H1 (cell line): ENCODE measurements around the gene TM9SF3. TPM values are rescaled to one million over a fixed set of nuclear protein-coding genes. Genes with fewer than 3 reads are reported as not detected.

Source experiments
- CTCF ChIA-PET: fragments of 300-600 bp; sonication (Branson Sonifier 250); formaldehyde crosslinking; loops from one replicate; lab custom pipeline; 2021; ENCODE audit not compliant: partially characterized antibody; lab: Charles Lee
- POLR2A ChIA-PET: fragments of 300-600 bp; sonication (Branson Sonifier 250); formaldehyde crosslinking; loops from one replicate; lab custom pipeline; 2021; ENCODE audit warnings: inconsistent platforms; ENCODE audit not compliant: partially characterized antibody; lab: Charles Lee
- DNase-seq, 2 experiments: peaks; one replicate each; pipeline versions ENCODE4 v3.0.0 to v3.0.0-alpha.2; 2010 to 2022; ENCODE audit warnings: low spot score in 2 of 2, low read depth in 1 of 2, mixed read lengths in 1 of 2
- FAIRE-seq: peaks from 2 replicates; lab custom pipeline; 2011; peaks lifted over from hg19 to GRCh38; lab: Jason Lieb, UNC
- H2AFZ ChIP-seq: 2 replicates; pipeline ENCODE4 v1.8.1; 2012; ENCODE audit warnings: low read length, inconsistent platforms
- H2AK5ac ChIP-seq: 2 replicates; pipeline ENCODE4 v1.6.1; 2013; ENCODE audit warnings: low read depth, low read length
- H2BK120ac ChIP-seq: replicated peaks from 2 replicates; pipeline ENCODE3; 2013; ENCODE audit warnings: low read depth, low read length, inconsistent platforms
- H2BK12ac ChIP-seq: 2 replicates; pipeline ENCODE4 v1.6.1; 2013; ENCODE audit warnings: low read depth, low read length
- H2BK15ac ChIP-seq: 2 replicates; pipeline ENCODE4 v1.6.1; 2013; ENCODE audit warnings: low read length
- H2BK20ac ChIP-seq: 2 replicates; pipeline ENCODE4 v1.6.1; 2013; ENCODE audit warnings: low read length
- H2BK5ac ChIP-seq: 2 replicates; pipeline ENCODE4 v1.6.1; 2013; ENCODE audit warnings: low read depth, low read length
- H3K14ac ChIP-seq: 2 replicates; pipeline ENCODE4 v1.6.1; 2013; ENCODE audit warnings: inconsistent platforms; ENCODE audit not compliant: insufficient read length
- H3K18ac ChIP-seq: 2 replicates; pipeline ENCODE4 v1.6.1; 2013; ENCODE audit warnings: low read length; ENCODE audit errors: extremely low read depth
- H3K23ac ChIP-seq: 2 replicates; pipeline ENCODE4 v1.6.1; 2013; ENCODE audit warnings: inconsistent platforms; ENCODE audit not compliant: insufficient read length
- H3K23me2 ChIP-seq: 2 replicates; pipeline ENCODE4 v1.6.1; 2013; ENCODE audit warnings: low read depth, low read length
- H3K27ac ChIP-seq: 2 replicates; pipeline ENCODE4 v1.6.1; 2011; ENCODE audit warnings: low read depth, low read length, inconsistent platforms
- H3K27me3 ChIP-seq, 4 experiments: replicated peaks in 1 of 4; 1 replicate in 1 of 4; 2 replicates in 3 of 4; pipeline versions ENCODE4 v1.6.1 to v1.8.1; 2011 to 2013; ENCODE audit warnings: low read length in 3 of 4, mild to moderate bottlenecking in 3 of 4, inconsistent platforms in 2 of 4, mixed read lengths in 2 of 4, moderate library complexity in 1 of 4; ENCODE audit not compliant: control insufficient read depth in 3 of 4, insufficient read depth in 3 of 4; ENCODE audit errors: extremely low read depth in 1 of 4
- H3K36me3 ChIP-seq, 4 experiments: 2 replicates each; pipeline versions ENCODE4 v1.6.1 to v1.8.1; 2011 to 2013; ENCODE audit warnings: mild to moderate bottlenecking in 4 of 4, low read length in 3 of 4, moderate library complexity in 2 of 4, control low read depth in 1 of 4, inconsistent platforms in 1 of 4; ENCODE audit not compliant: insufficient read depth in 4 of 4, control insufficient read depth in 2 of 4
- H3K4ac ChIP-seq: replicated peaks from 2 replicates; pipeline ENCODE3; 2013; ENCODE audit warnings: low read length, low read depth, mixed read lengths, inconsistent platforms; ENCODE audit not compliant: insufficient read length
- H3K4me1 ChIP-seq, 4 experiments: replicated peaks in 1 of 4; 1 replicate in 1 of 4; 2 replicates in 3 of 4; pipeline versions ENCODE4 v1.6.1 to v1.8.1; 2011 to 2013; ENCODE audit warnings: low read length in 3 of 4, inconsistent platforms in 2 of 4, mixed read lengths in 1 of 4; ENCODE audit not compliant: insufficient read depth in 4 of 4, control insufficient read depth in 3 of 4
- H3K4me2 ChIP-seq, 2 experiments: 2 replicates each; pipeline versions ENCODE4 v1.6.1 to v1.8.1; 2011 to 2013; ENCODE audit warnings: low read depth in 2 of 2, low read length in 2 of 2, control low read depth in 1 of 2, inconsistent platforms in 1 of 2, mild to moderate bottlenecking in 1 of 2; ENCODE audit not compliant: insufficient read depth in 1 of 2
- H3K4me3 ChIP-seq, 4 experiments: fragments of 200-600, 300-600 bp in 1 of 4; sonication (generic), shearing (Covaris generic), sonication (Bioruptor Twin) in 1 of 4; 2 replicates each; pipeline versions ENCODE4 v1.5.1 to v1.8.1; 2011 to 2016; ENCODE audit warnings: low read length in 4 of 4, low read depth in 3 of 4, control low read depth in 2 of 4, inconsistent platforms in 2 of 4, mild to moderate bottlenecking in 2 of 4, mixed read lengths in 1 of 4, moderate library complexity in 1 of 4; ENCODE audit not compliant: insufficient read depth in 2 of 4; ENCODE audit errors: extremely low read depth in 1 of 4
- H3K56ac ChIP-seq: replicated peaks from 2 replicates; pipeline ENCODE3; 2013; ENCODE audit warnings: low read depth, mild to moderate bottlenecking, mixed read lengths, low read length, inconsistent platforms; ENCODE audit not compliant: insufficient read length
- H3K79me1 ChIP-seq: 2 replicates; pipeline ENCODE4 v1.6.1; 2013; ENCODE audit warnings: low read depth, low read length, control low read depth
- H3K79me2 ChIP-seq, 2 experiments: 2 replicates each; pipeline versions ENCODE4 v1.6.1 to v1.8.1; 2012 to 2013; ENCODE audit warnings: low read length in 2 of 2, mild to moderate bottlenecking in 2 of 2, inconsistent platforms in 1 of 2; ENCODE audit not compliant: insufficient read depth in 2 of 2, control insufficient read depth in 1 of 2
- H3K9ac ChIP-seq, 4 experiments: replicated peaks in 1 of 4; 1 replicate in 1 of 4; 2 replicates in 3 of 4; pipeline versions ENCODE4 v1.6.1 to v1.8.1; 2011 to 2013; ENCODE audit warnings: low read depth in 3 of 4, low read length in 3 of 4, control low read depth in 2 of 4, mild to moderate bottlenecking in 2 of 4, moderate library complexity in 2 of 4, inconsistent platforms in 1 of 4; ENCODE audit errors: extremely low read depth in 1 of 4
- H3K9me3 ChIP-seq, 2 experiments: 2 replicates each; pipeline versions ENCODE4 v1.6.1 to v1.8.1; 2012 to 2013; ENCODE audit warnings: mild to moderate bottlenecking in 2 of 2, moderate library complexity in 2 of 2, control low read depth in 1 of 2, inconsistent platforms in 1 of 2, low read depth in 1 of 2, low read length in 1 of 2, mixed read lengths in 1 of 2; ENCODE audit not compliant: insufficient read depth in 2 of 2
- H4K20me1 ChIP-seq, 2 experiments: replicated peaks in 1 of 2; 2 replicates each; pipeline versions ENCODE3 to v1.8.1; 2011 to 2013; ENCODE audit warnings: inconsistent platforms in 2 of 2, low read length in 2 of 2, mild to moderate bottlenecking in 1 of 2; ENCODE audit not compliant: insufficient read depth in 2 of 2, control insufficient read depth in 1 of 2
- H4K5ac ChIP-seq: 2 replicates; pipeline ENCODE4 v1.6.1; 2013; ENCODE audit warnings: low read length, low read depth, mixed read lengths, inconsistent platforms; ENCODE audit not compliant: insufficient read length
- H4K8ac ChIP-seq: 2 replicates; pipeline ENCODE4 v1.8.0; 2013; ENCODE audit warnings: mild to moderate bottlenecking, moderate library complexity, low read length, inconsistent platforms; ENCODE audit not compliant: insufficient read depth; ENCODE audit errors: extremely low read depth
- H4K91ac ChIP-seq: replicated peaks from 2 replicates; pipeline ENCODE3; 2013; ENCODE audit warnings: low read length, mixed read lengths, inconsistent platforms; ENCODE audit not compliant: insufficient read length
- POLR2A ChIP-seq, 2 experiments: IDR thresholded peaks; 1 replicate in 1 of 2; 2 replicates in 1 of 2; pipeline ENCODE4 v1.6.1; 2011; ENCODE audit warnings: low read depth in 2 of 2, low read length in 2 of 2, mild to moderate bottlenecking in 2 of 2; ENCODE audit errors: control extremely low read depth in 1 of 2
- WGBS, 2 experiments: shearing (Covaris generic) in 1 of 2; methylation state at CpG; one replicate each; pipeline versions ENCODE4 v1.1.6 to v1.1.7; 2013 to 2015; ENCODE audit warnings: low lambda C conversion rate in 2 of 2, mixed read lengths in 2 of 2, inconsistent platforms in 1 of 2, low coverage in 1 of 2, missing lambda C conversion rate in 1 of 2; ENCODE audit not compliant: insufficient replicate concordance in 2 of 2, insufficient coverage in 1 of 2, insufficient read length in 1 of 2; ENCODE audit errors: extremely low coverage in 1 of 2, missing lambda C conversion rate in 1 of 2; 5-methylcytosine and 5-hydroxymethylcytosine counted together
- polyA plus RNA-seq, 7 experiments: library from polyadenylated mRNA; depleted of rRNA in 3 of 7; stranded (reverse) in 5 of 7; unstranded in 2 of 7; fragments of >200 nt in 5 of 7; fragments of 200-250 nt in 2 of 7; gene quantifications; 1 replicate in 5 of 7; 2 replicates in 1 of 7; 4 replicates in 1 of 7; pipeline versions ENCODE4 v1.2.1 to v1.2.3, GENCODE V29; 2011 to 2013; ENCODE audit warnings: missing spikeins in 2 of 7, mixed read lengths in 2 of 7
- total RNA-seq: library from RNA; stranded (reverse); fragmentation: NEBNext Ultra II Directional; extraction: Animal tissue kit (Norgen Biotek cat#: 25700); gene quantifications from 2 replicates; pipeline ENCODE4 v1.2.1, GENCODE V29; 2021

TM9SF3 gene
- total and polyA plus RNA-seq, 2 of the 8 experiments (the other 6 are each of a cell fraction or from before 2014, with no cell fraction given), result 123 to 127 TPM

- H3K4me3 ChIP-seq, result no peak overlapping the region
- no peak overlapping the region for H3K23ac ChIP-seq
- H3K79me1 ChIP-seq, result no peaks in the 10 kb centered on the region
- H3K27me3 ChIP-seq, result no peaks in the 10 kb centered on the region
- DNase-seq, result no peak
- TF ChIP-seq POLR2A (IDR thresholded peaks at IDR 0.05; ENCODE audit: control extremely low read depth in 1 of 2, low read depth in 2 of 2, low read length in 2 of 2), result no peak
- TF ChIP-seq, all 59 proteins: peak for 0
- Histone ChIP-seq H3K79me2 (0 out of 4 replicates have a peak, but pooled peaks cover 0 to 2% of the 10 kb centered on the region in 2 experiments), H2BK5ac (no peak overlapping the region), H3K36me3 (peaks cover 0 to 36% (median 14%) of the 10 kb centered on the region in 4 experiments; a peak in 5 of 8 replicates), H3K56ac (no peak overlapping the region), H3K18ac (no peak overlapping the region), H3K4me2 (no peak overlapping the region), H2BK20ac (no peak overlapping the region), H2BK120ac (no peak overlapping the region), H3K4me1 (no peaks in the 10 kb centered on the region), H3K9me3 (no peaks in the 10 kb centered on the region), H4K8ac (no peak overlapping the region), H3K9ac (no peak overlapping the region), H4K5ac (no peak overlapping the region), H4K91ac (no peak overlapping the region), H2AK5ac (no peak overlapping the region), H2BK12ac (no peak overlapping the region), H2AFZ (no peak overlapping the region), H3K23me2 (peaks cover 3% of the 10 kb centered on the region; the same call in 1 of the 2 replicates), H3K14ac (no peak overlapping the region), H3K27ac (no peak overlapping the region), H2BK15ac (no peak overlapping the region), H3K4ac (no peak overlapping the region), H4K20me1 (peaks cover 1 to 2% of the 10 kb centered on the region in 2 experiments)
- WGBS, 2 experiments, result 95% methylated on average over 3 of the region's 3 CpGs; no CpG with 5 or more reads in 1 of the 2 experiments
- POLR2A ChIA-PET, result no interaction called here
- CTCF ChIA-PET, result interaction anchor here (1.1 to 2.3 kb wide), 10 partner anchors 10 to 177 kb away, joined by 3 to 18 read pairs (median 6); no protein-coding TSS in a partner anchor
- no peak for FAIRE-seq
Observed at GRCh38 chr10:96555330-96555729, 31.5 kb downstream of the TM9SF3 start.
